HG02571 (cell line): ENCODE results near the gene UGT1A6.
"Not testable (repeated sequence)": the region's sequence is repeated elsewhere in the genome, so short reads cannot be mapped to it uniquely, and the experiment has no call there.

ENCODE experiments used
- ATAC-seq: cut with Tn5 transposase; IDR thresholded peaks from one replicate; pipeline ENCODE4 v1.9.1; 2021; ENCODE audit warnings: mild to moderate bottlenecking, moderate library complexity; ENCODE audit not compliant: unreplicated experiment

Gene UGT1A6

DNA sequence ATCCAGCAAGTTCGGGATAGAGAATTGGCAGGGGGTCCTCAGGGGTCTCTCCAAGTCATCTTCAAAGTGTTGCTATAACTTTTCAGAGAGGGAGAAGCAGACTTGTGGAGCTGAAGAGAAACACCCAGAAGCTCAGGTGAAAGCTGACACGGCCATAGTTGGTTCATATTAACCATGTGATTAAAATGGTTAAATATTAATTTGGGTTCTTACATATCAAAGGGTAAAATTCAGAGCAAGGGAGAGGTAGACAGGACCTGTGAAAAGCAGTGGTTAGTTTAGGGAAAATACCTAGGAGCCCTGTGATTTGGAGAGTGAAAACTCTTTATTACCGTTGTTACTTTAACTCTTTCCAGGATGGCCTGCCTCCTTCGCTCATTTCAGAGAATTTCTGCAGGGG is at the start of gene UGT1A6:
Gene UGT1A6, plus strand, starts transcription at position 243 of the 400 bp plus-strand sequence. Its CDS starts 115 bp downstream, at position 358.
- ATAC-seq = no peak

DNA sequence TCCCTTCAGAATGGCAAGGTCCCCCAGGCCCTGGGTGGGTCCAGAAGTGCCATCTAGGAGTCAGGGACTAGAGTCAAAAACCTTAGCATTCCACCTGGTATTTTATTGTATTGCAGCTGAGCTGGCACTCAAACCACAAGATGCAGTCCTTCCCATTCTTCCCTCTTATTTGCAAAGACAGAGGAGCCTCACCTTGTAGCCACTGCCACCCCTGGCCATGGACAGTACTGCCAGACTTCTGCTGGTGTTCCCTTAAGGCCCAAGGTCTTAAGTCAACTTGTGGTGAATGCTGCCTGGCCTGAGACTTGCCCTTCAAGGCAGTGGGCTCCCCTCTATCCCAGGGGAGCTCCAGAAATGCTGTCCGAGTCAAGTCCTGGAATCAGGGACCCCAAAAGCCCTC is 49.6 kb upstream of the UGT1A6 start:
- ATAC-seq = no peak

DNA sequence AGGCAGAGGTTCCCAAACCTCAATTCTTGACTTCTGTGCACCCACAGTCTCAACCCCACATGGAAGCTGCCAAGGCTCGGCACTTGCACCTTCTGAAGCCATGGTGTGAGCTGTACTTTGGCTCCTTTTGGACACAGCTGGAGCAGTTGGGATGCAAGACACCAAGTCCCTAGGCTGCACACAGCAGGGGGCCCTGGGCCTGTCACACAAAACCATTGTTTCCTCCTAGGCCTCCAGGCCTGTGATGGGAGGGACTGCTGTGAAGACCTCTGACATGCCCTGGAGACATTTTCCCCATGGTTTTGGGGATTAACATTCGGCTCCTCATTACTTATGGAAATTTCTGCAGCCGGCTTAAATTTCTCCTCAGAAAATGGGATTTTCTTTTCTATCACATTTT is 46.7 kb upstream of the UGT1A6 start:
- ATAC-seq = not testable (repeated sequence)

DNA sequence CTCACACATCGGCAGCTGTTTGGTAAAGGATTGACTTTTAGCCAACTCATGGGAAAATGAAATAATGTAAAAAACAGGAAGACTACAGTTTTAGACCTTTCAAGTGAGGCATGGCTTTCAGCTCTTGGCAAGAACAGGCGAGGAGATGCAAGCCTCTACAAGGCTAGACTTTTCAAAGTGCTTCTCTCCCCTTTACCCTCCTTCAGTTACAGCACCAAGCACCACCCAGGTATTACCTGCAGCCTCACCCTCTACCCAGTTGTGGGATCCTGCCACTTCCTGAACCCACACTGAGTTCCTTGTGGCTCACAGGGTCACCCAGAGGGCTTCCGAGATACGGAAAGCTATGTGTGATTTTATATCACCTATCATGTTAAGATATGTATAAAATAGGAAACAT is 41.7 kb upstream of the UGT1A6 start:
- no peak for ATAC-seq

DNA sequence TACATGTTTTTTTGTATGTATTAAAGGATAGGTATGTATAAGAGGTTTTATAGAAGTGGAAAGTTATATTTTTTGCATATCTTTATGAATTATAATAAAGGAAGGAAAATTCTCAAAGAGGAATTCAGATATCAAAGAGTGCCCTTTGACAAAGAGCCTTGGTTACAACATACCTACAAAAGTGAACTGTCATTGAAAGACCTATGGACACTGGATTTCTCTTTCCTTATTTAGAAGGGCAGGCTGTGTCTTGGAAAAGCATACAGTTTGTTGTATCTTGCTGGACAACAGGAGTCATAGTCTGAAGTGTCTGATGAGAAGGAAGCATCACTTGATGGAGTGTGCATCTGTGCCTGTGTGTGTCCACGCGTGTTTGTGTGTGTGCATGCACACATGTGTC is 41.3 kb upstream of the UGT1A6 start:
- no peak for ATAC-seq

DNA sequence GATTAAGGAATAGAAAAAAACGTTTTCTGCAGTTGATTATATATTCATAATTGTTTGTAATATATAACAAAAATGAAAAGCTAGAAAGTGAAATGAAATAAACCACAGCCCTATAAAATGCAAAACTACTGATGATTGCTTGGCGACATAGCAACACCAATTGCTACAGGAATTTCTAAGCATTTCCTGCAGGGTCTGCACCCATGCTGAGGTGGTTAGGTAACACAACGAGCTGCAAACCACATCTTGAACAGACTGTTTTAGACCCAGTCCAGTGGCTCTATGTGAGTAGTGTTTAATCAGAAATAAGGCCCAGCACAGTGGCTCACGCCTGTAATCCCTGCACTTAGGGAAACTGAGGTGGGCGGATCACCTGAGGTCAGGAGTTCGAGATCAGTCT is 38.2 kb upstream of the UGT1A6 start:
- no peak for ATAC-seq

DNA sequence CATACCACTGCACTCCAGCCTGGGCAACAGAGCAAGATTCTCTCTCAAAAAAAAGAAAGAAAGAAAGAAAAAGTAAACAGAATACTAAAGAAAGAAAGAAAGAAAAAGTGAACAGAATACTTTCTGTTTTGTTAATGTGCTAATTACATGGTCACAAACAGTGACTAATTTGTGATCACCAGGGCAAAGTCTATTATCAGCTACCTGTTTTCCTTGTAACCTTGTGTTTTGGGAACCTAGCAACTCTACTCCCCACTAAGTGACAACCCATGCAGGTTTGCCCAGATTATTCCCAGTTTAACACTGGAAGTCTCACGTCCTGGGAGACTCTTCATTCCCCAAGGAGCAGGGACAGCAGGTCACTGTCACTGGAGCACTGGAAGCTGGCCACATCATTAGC is 37.6 kb upstream of the UGT1A6 start:
- no peak for ATAC-seq

DNA sequence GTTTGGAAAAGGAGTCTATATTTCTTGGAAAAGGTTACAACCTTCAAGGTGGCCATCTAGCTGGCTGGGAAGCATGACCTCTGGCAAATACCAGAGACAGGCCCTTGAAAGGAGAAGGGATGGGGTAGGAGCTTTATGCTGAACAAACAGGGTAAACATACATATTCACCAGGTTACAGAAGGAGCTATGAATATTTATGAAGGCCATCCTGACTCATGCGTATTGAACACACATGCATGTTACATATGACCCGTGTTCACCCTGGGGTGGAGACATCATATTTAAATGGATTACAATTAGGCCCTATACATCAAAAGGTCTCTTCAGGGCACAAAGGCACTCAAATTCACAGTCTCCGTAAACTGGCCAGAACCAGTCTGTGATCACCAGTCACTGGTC is 36.7 kb upstream of the UGT1A6 start:
- ATAC-seq = not testable (repeated sequence)

DNA sequence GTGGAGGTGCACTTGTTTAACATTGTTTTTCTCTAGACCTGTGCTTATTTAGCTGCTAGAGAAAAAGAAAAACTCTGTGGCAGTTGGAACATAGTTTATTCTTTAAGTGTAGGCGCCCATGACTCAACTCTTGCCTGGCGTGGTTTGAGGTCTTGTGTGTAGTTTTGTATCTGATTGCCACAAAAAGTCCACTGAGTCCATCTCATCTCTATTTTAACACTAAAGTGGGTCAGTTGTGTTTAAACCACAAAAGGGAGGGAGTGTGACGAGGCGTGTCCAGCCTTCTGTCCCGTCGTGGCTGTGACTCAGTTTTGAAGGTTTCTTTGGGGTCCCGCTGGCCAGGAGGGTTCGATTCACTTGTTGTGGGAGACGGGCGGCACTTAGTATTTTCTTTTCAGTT is 36.2 kb upstream of the UGT1A6 start:
- no peak for ATAC-seq

DNA sequence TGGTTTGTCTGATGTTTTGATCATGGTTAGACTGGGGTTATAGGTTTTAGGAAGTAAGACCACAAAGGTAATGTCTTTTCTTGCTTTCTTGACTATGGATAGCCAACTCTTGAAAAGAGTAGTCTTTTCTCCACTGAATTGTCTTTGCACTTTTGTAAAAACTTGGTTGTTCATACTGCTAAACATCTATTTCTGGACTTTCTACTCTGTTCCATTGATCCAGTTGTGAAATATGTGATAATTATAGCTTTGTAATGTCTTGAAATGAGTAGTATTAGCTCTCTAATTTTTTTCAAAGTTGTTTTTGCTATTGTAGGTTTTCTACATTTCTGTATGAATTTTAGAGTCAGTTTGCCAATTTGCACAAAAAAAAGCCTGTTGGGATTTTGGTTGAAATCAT is 34.1 kb upstream of the UGT1A6 start:
- no peak for ATAC-seq

DNA sequence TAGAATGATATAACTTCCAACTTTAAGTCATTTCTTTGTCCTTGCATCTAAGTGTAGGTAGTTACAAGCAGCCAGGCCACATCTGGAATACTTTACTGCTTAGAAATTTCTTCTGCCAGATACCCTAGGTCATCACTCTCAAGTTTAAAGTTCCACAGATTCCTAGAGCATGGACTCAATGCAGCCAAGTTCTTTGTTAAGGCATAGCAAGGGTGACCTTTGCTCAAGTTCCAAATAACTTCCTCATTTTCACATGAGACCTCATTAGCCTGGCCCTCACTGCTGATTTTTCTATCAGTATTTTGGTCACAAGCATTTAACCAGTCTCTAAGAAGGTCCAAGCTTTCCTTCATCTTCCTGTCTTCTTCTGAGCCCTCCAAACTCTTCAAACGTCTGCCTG is 28.8 kb upstream of the UGT1A6 start:
- no peak for ATAC-seq

DNA sequence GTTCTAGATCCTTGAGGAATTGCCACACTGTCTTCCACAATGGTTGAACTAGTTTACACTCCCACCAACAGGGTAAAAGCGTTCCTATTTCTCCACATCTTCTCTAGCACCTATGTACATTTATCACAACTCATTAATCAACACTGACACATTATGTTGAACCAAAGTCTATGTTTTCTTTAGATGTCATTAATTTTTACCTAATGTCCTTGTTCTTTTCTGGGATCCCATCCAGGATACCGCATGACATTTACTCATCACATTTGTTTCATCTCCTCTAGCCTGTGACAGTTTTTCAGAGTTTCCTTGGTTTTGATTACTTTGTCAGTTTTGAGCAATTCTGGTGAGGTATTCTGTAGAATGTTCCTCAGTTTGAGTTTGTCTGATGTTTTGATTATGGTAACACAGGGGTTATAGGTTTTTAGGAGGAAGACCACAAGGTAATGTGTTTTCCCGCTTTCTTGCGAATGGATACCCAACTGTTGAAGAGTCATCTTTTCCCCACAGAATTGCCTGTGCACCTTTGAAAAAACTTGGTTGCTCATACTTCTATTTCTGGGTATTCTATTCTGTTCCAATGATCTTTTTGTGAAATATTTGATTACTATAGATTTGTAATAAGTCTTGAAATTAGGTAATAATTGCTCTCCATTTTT is 24.0 kb upstream of the UGT1A6 start:
- ATAC-seq = no peak

DNA sequence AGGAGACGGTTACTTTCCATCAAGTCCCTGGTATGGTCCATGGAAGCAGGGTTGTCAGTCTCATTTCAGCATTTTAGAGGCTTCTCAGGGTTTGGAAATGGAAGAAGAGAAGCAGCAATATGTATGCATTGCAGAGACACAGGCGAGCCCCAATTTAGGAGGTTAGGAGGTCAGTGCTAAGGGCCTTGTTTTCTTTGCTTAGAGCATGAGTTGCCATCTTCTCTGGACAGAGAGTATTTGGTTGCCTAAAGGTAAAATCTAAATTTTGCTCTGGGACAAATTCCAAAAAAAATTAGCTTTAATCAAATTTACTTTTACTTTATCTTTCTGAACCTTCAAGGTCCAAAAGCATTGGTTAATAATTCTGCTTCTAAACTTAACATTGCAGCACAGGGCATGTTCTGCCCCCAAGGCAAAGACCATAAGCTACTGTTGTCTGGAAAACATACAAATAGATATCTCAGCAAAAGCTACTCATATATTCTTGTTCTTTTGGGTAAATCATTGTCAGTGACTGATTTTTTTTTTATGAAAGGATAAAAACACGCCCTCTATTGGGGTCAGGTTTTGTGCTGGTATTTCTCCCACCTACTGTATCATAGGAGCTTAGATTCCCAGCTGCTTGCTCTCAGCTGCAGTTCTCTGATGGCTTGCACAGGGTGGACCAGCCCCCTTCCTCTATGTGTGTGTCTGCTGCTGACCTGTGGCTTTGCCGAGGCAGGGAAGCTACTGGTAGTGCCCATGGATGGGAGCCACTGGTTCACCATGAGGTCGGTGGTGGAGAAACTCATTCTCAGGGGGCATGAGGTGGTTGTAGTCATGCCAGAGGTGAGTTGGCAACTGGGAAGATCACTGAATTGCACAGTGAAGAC is 21.2 kb upstream of the UGT1A6 start, which contains the start of gene UGT1A9:
Gene UGT1A9, plus strand, starts transcription at position 609 of the 872 bp plus-strand sequence. Its CDS starts 37 bp downstream, at position 646.
- no peak for ATAC-seq

DNA sequence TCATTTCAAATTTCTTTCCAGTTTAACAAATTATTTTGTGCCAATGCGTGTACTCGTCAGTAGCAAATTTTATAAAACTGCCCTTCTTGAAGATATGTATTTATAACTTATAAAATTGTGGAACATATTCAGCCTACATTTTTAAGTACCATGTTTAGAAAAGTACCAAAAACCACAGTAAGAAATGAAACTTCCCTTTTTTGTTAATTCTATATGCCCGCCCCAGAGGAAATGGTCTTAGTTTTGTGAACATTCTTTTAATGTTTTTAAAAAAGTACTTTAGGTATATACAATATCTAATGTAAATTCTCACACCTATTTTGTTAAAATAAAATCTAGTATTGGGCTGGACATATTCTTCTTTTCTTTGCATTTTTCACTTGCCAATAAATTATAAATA is 19.8 kb upstream of the UGT1A6 start:
- ATAC-seq = no peak

DNA sequence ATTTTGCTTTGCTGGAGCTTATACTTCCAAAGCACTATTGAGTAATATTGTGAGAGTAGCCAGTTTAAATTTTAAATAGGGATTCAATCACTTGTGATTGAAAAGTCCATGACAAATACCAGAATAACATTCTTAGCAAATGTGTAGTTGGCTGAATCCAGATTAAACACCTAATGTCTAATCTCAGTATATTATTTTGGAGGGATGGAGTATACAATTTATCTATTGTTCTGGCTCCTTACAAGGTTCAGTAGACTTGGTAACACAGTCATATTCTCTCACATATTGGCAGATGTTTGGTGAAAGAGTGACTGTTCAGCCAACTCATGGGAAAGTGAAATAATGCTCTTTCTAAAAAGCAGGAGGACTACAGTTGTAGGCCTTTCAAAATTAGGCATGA is 18.8 kb upstream of the UGT1A6 start:
- ATAC-seq = no peak

DNA sequence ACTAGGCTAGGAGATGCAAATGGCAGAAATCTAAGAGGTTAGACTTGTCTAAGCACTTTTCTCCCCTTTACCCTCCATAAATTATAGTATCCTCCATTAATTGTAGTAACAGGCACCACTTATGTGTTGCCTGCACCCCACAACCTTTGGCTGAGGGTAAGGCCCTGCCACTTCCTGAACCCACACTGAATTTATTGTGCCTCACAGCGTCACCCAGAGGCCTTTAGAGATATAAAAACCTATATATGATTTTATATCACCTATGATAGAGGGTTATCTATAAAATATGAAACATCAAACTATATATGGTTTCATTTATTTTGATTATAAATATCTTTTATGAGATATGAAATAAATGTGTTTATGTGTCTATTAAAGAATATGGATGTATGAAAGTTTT is 18.4 kb upstream of the UGT1A6 start:
- ATAC-seq = no peak

DNA sequence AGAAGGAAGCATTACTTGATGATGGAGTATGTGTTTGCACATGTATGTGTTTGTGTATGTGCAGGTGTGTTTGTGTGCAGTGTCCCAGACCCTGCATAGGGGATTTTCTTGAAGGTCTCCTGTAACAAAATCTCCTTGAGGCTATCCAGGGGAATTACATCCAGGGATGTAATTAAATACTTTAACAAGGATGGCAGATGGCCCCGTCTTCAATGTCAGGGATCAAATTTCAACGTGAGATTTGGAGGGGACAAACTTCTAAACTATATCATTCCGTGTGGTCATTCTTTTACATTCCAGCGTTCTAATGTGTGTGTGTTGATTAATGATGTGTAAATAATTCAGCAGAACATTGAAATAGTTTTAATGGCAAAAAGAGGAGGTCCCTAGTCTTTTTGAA is 17.7 kb upstream of the UGT1A6 start:
- no peak for ATAC-seq

DNA sequence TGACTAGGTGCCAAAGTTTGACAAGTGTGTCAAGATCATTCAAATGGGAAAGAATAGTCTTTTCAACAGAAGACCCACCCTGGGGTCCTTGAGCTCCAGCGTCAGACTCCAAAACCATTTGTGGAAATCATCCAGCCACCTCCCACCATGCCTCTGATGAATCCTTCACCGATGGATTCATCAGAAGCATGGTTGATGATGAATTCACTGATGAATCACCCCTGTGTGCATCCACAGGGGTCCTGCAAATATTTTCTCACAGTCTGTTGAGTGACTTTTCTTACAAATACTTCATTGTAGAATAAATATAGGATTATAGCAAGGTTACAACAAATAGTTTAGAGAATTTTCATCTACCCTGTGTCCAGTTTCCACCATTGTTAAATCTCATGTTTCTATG is 16.6 kb upstream of the UGT1A6 start:
- ATAC-seq = no peak

DNA sequence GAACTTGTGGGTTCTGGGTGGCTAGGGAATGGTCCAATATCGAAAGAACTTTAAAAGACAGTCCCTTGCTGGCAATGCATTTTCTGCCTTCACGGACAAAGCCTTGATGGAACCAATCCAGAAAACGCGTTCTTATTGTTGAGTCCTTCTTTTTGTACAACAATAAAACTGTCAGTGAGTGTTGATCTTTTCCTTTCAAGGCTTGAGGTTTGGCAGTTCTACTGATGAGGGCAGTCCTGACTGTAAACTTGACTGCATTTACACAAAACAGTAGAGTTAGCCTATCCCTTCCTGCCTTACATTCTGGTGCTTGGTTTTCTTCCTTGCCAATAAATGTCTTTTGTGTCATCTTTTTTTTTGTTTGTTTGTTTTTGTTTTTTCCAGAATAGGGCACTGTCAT is 13.5 kb upstream of the UGT1A6 start:
- ATAC-seq = no peak

DNA sequence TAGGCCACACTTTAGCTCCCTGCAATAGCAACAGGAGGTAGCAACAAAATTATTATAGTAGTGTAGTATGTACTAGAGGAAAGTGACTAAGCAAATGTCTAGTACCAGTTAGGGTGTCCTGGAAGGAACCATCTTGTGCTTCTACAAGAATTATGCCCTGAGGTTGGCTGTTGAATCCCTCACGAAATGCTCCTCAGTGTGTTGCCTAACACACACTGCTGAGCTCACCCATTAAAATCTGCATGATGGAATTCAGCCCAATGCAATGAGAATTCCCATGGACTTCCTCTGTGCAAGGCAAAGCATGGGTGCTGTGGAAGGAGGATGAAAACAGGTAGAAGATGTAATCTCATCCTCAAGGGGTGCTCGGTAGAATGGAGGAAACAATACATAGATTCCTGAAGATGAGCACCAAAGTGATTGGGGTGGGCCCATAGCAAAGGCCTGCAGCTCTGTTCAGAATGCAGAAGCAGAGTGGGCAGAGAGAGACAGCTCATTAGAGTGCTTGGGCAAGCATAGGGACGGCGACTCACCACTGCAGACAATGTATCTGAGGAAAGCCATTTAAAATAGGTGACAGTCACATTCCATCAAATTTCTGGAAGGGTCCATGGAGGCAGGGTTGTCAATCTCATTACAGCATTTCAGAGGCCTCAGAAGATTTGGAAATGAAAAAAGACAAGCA is 12.2 kb upstream of the UGT1A6 start:
- no peak for ATAC-seq

DNA sequence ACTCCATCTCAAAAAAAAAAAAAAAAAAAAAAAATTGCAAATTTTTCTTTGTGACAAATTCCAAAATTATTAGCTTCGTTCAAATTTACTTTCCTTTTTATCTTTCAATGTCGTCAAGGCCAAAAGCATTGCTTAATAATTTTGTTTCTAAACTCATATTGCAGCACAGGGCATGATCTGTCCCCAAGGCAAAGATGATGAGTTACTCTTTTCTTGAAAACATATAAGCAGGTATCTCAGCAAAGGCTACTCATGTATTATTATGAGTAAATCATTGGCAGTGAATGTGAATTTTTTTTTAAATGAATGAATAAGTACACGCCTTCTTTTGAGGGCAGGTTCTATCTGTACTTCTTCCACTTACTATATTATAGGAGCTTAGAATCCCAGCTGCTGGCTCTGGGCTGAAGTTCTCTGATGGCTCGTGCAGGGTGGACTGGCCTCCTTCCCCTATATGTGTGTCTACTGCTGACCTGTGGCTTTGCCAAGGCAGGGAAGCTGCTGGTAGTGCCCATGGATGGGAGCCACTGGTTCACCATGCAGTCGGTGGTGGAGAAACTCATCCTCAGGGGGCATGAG is 11.1 kb upstream of the UGT1A6 start, which contains the start of gene UGT1A7:
Gene UGT1A7, plus strand, starts transcription at position 381 of the 579 bp plus-strand sequence. Its CDS starts 37 bp downstream, at position 418.
- no peak for ATAC-seq
